ENCODE data around the gene GUF1. TPM values are rescaled to one million over a fixed set of nuclear protein-coding genes. Genes with fewer than 3 reads are reported as not detected.

The GUF1 gene
- total and polyA plus RNA-seq, 2 experiments from 2014 or later: 12.7 to 18.2 TPM

- no peaks in the 10 kb centered on the region for H3K9me2 ChIP-seq (ENCODE audit: insufficient read depth)
- no peaks in the 10 kb centered on the region for H3K9me3 ChIP-seq (ENCODE audit: low read depth)
- in situ Hi-C loops (cut with MboI): no loop called here
- WGBS, 2 experiments (ENCODE audit: low coverage in 1 of 2, low lambda C conversion rate in 2 of 2, missing lambda C conversion rate in 2 of 2): 69 to 74% methylated on average over 8 of the region's 8 CpGs
- TF ChIP-seq EZH2phosphoT487 (IDR thresholded peaks at IDR 0.05; ENCODE audit: insufficient read depth, low read depth) (no peak), EZH2 (IDR thresholded peaks at IDR 0.05; ENCODE audit: insufficient read depth, poor library complexity, severe bottlenecking) (no peak)
- no peak for DNase-seq
- H3K4me1 ChIP-seq (ENCODE audit: insufficient read depth): no peaks in the 10 kb centered on the region
- H3K36me3 ChIP-seq (ENCODE audit: low read depth): no peaks in the 10 kb centered on the region
- H3K27me3 ChIP-seq (replicated peaks; ENCODE audit: insufficient read depth): no peaks in the 10 kb centered on the region; the same call in 1 of the 2 replicates
- no peaks in the 10 kb centered on the region for H3K79me2 ChIP-seq (ENCODE audit: insufficient read depth)
- no peak overlapping the region for H3K4me2 ChIP-seq (ENCODE audit: unreplicated experiment)
- no peak overlapping the region for H3K27ac ChIP-seq
- no peaks in the 10 kb centered on the region for H4K20me1 ChIP-seq (ENCODE audit: insufficient read depth)
- H3K4me3 ChIP-seq: no peak overlapping the region
- H3F3A ChIP-seq (ENCODE audit: insufficient read depth): no peaks in the 10 kb centered on the region
- H3K9ac ChIP-seq: no peak overlapping the region
- no peak overlapping the region for H2AFZ ChIP-seq
Measured at GRCh38 chr4:44632733-44633132, 45.5 kb upstream of the GUF1 start.

GRCh38 chr4:44638091-44638490 lies 40.1 kb upstream of the GUF1 start:
- H3K27ac ChIP-seq: no peak overlapping the region
- H3K9me3 ChIP-seq (ENCODE audit: low read depth): no peaks in the 10 kb centered on the region
- H3K9ac ChIP-seq: no peak overlapping the region
- H4K20me1 ChIP-seq (ENCODE audit: insufficient read depth): no peaks in the 10 kb centered on the region
- H3K4me3 ChIP-seq: no peak overlapping the region
- DNase-seq: no peak
- H3K4me2 ChIP-seq (ENCODE audit: unreplicated experiment): no peak overlapping the region
- in situ Hi-C loops (cut with MboI): no loop called here
- no peaks in the 10 kb centered on the region for H3K36me3 ChIP-seq (ENCODE audit: low read depth)
- no peak overlapping the region for H2AFZ ChIP-seq
- H3K9me2 ChIP-seq (ENCODE audit: insufficient read depth): no peaks in the 10 kb centered on the region
- 34 to 39% methylated on average over 4 of the region's 4 CpGs for WGBS, 2 experiments (ENCODE audit: low coverage in 1 of 2, low lambda C conversion rate in 2 of 2, missing lambda C conversion rate in 2 of 2)
- H3K4me1 ChIP-seq (ENCODE audit: insufficient read depth): no peaks in the 10 kb centered on the region
- no peaks in the 10 kb centered on the region; the same call in 1 of the 2 replicates for H3K27me3 ChIP-seq (replicated peaks; ENCODE audit: insufficient read depth)
- TF ChIP-seq EZH2phosphoT487 (IDR thresholded peaks at IDR 0.05; ENCODE audit: insufficient read depth, low read depth): no peak
- TF ChIP-seq EZH2 (IDR thresholded peaks at IDR 0.05; ENCODE audit: insufficient read depth, poor library complexity, severe bottlenecking): no peak
- no peaks in the 10 kb centered on the region for H3F3A ChIP-seq (ENCODE audit: insufficient read depth)
- H3K79me2 ChIP-seq (ENCODE audit: insufficient read depth): no peaks in the 10 kb centered on the region

- no peaks in the 10 kb centered on the region for H3K36me3 ChIP-seq (ENCODE audit: low read depth)
- no peak overlapping the region for H3K4me2 ChIP-seq (ENCODE audit: unreplicated experiment)
- H3F3A ChIP-seq (ENCODE audit: insufficient read depth): no peaks in the 10 kb centered on the region
- 9 to 22% methylated on average over 1 of the region's 1 CpG for WGBS, 2 experiments (ENCODE audit: low coverage in 1 of 2, low lambda C conversion rate in 2 of 2, missing lambda C conversion rate in 2 of 2)
- H3K27me3 ChIP-seq (replicated peaks; ENCODE audit: insufficient read depth): no peaks in the 10 kb centered on the region
- H3K27ac ChIP-seq: no peak overlapping the region
- H3K9ac ChIP-seq: no peak overlapping the region
- DNase-seq: no peak
- H3K4me3 ChIP-seq: no peak overlapping the region
- in situ Hi-C loops (cut with MboI): no loop called here
- no peak overlapping the region for H2AFZ ChIP-seq
- no peaks in the 10 kb centered on the region for H3K9me2 ChIP-seq (ENCODE audit: insufficient read depth)
- H3K79me2 ChIP-seq (ENCODE audit: insufficient read depth): no peaks in the 10 kb centered on the region
- H3K4me1 ChIP-seq (ENCODE audit: insufficient read depth): no peaks in the 10 kb centered on the region
- TF ChIP-seq EZH2 (IDR thresholded peaks at IDR 0.05; ENCODE audit: insufficient read depth, poor library complexity, severe bottlenecking) (no peak), EZH2phosphoT487 (IDR thresholded peaks at IDR 0.05; ENCODE audit: insufficient read depth, low read depth) (no peak)
- H4K20me1 ChIP-seq (ENCODE audit: insufficient read depth): no peaks in the 10 kb centered on the region
- no peaks in the 10 kb centered on the region for H3K9me3 ChIP-seq (ENCODE audit: low read depth)
Measured at GRCh38 chr4:44646151-44646550, 32.1 kb upstream of the GUF1 start.

- Histone ChIP-seq H3K4me2 (ENCODE audit: unreplicated experiment) (no peak within 1 kb of the TSS), H3K9me3 (ENCODE audit: low read depth) (no peaks in the 10 kb centered on the region), H3K27me3 (replicated peaks; ENCODE audit: insufficient read depth) (no peaks in the 10 kb centered on the region; the same call in 1 of the 2 replicates), H3K4me1 (ENCODE audit: insufficient read depth) (no peaks in the 10 kb centered on the region), H3K9me2 (ENCODE audit: insufficient read depth) (no peaks in the 10 kb centered on the region), H3K9ac (no peak within 1 kb of the TSS), H3K79me2 (ENCODE audit: insufficient read depth) (no peaks in the 10 kb centered on the region), H2AFZ (no peak within 1 kb of the TSS), H4K20me1 (ENCODE audit: insufficient read depth) (no peaks in the 10 kb centered on the region), H3K4me3 (no peak within 1 kb of the TSS), H3K27ac (no peak within 1 kb of the TSS), H3F3A (ENCODE audit: insufficient read depth) (no peaks in the 10 kb centered on the region), H3K36me3 (ENCODE audit: low read depth) (no peaks in the 10 kb centered on the region)
- TF ChIP-seq EZH2phosphoT487 (IDR thresholded peaks at IDR 0.05; ENCODE audit: insufficient read depth, low read depth): no peak
- TF ChIP-seq EZH2 (IDR thresholded peaks at IDR 0.05; ENCODE audit: insufficient read depth, poor library complexity, severe bottlenecking): no peak
- in situ Hi-C loops (cut with MboI): no loop called here
- DNase-seq: no peak
- whole genome bisulfite sequencing, 2 experiments (ENCODE audit: low coverage in 1 of 2, low lambda C conversion rate in 2 of 2, missing lambda C conversion rate in 2 of 2): 10 to 23% methylated on average over 1 of the region's 1 CpG
Measured at GRCh38 chr4:44651425-44651824, 26.8 kb upstream of the GUF1 start, which contains the start of gene YIPF7. TSS of gene YIPF7 (minus strand) at chr4:44651625. CDS start at chr4:44650100, 1,525 bp downstream.

GRCh38 chr4:44652002-44652401 lies 26.2 kb upstream of the GUF1 start:
- Histone ChIP-seq H2AFZ (no peak overlapping the region), H3K4me2 (ENCODE audit: unreplicated experiment) (no peak overlapping the region), H3K27me3 (replicated peaks; ENCODE audit: insufficient read depth) (no peaks in the 10 kb centered on the region; the same call in 1 of the 2 replicates), H3K9ac (no peak overlapping the region), H3K4me1 (ENCODE audit: insufficient read depth) (no peaks in the 10 kb centered on the region), H3K79me2 (ENCODE audit: insufficient read depth) (no peaks in the 10 kb centered on the region), H3F3A (ENCODE audit: insufficient read depth) (no peaks in the 10 kb centered on the region), H3K9me2 (ENCODE audit: insufficient read depth) (no peaks in the 10 kb centered on the region), H3K27ac (no peak overlapping the region), H3K4me3 (no peak overlapping the region), H3K36me3 (ENCODE audit: low read depth) (no peaks in the 10 kb centered on the region), H4K20me1 (ENCODE audit: insufficient read depth) (no peaks in the 10 kb centered on the region), H3K9me3 (ENCODE audit: low read depth) (no peaks in the 10 kb centered on the region)
- DNase-seq: no peak
- in situ Hi-C loops (cut with MboI): no loop called here
- 14 to 27% methylated on average over 1 of the region's 1 CpG for WGBS, 2 experiments (ENCODE audit: low coverage in 1 of 2, low lambda C conversion rate in 2 of 2, missing lambda C conversion rate in 2 of 2)
- TF ChIP-seq EZH2 (IDR thresholded peaks at IDR 0.05; ENCODE audit: insufficient read depth, poor library complexity, severe bottlenecking) (no peak), EZH2phosphoT487 (IDR thresholded peaks at IDR 0.05; ENCODE audit: insufficient read depth, low read depth) (no peak)
